Activated CD4-positive, alpha-beta T cell treated with anti-CD3 and anti-CD28 coated beads for 36 hours (primary cell): ENCODE results near the gene MBD6. TPM values are rescaled to one million over a fixed set of nuclear protein-coding genes. Genes with fewer than 3 reads are reported as not detected.
"Not testable (repeated sequence)": the region's sequence is repeated elsewhere in the genome, so short reads cannot be mapped to it uniquely, and the experiment has no call there.

ENCODE experiments used
- ATAC-seq: fragments of 200-7000 bp; cut with Tn5 transposase; one replicate; pipeline ENCODE4 v1.10.0; 2021; ENCODE audit warnings: mild to moderate bottlenecking, moderate library complexity
- CTCF ChIA-PET: fragments of 350-600 bp; sonication (Branson Sonifier 250); formaldehyde crosslinking; loops from one replicate; lab custom pipeline; 2021; ENCODE audit warnings: antibody characterized with exemption; lab: Charles Lee
- POLR2A ChIA-PET: fragments of 350-600 bp; sonication (Branson Sonifier 250); formaldehyde crosslinking; loops from one replicate; lab custom pipeline; 2021; ENCODE audit warnings: antibody characterized with exemption, inconsistent platforms; lab: Charles Lee
- DNase-seq: peaks from one replicate; pipeline ENCODE4 v3.0.0-alpha.2; 2020
- H3K27ac Mint-ChIP-seq: one replicate; pipeline ENCODE4 v1.8.0; 2021; ENCODE audit warnings: mixed read lengths
- H3K27me3 Mint-ChIP-seq: one replicate; pipeline ENCODE4 v1.8.0; 2021; ENCODE audit warnings: mixed read lengths
- H3K36me3 Mint-ChIP-seq: one replicate; pipeline ENCODE4 v1.8.0; 2021; ENCODE audit warnings: low read depth, mixed read lengths
- H3K4me1 Mint-ChIP-seq: one replicate; pipeline ENCODE4 v1.8.0; 2021; ENCODE audit warnings: mixed read lengths
- H3K4me3 Mint-ChIP-seq: one replicate; pipeline ENCODE4 v1.8.0; 2021; ENCODE audit warnings: mild to moderate bottlenecking, moderate library complexity, mixed read lengths
- H3K9me3 Mint-ChIP-seq: one replicate; pipeline ENCODE4 v1.8.0; 2021; ENCODE audit warnings: low read depth, mixed read lengths
- intact Hi-C, 2 experiments: fragments of 100-400 bp; cut with DNase I in 1 of 2; cut with micrococcal nuclease in 1 of 2; formaldehyde crosslinking; loops; one replicate each; pipeline versions ENCODE4 v1.14.2 to v1.15.1; 2022 to 2024; cut with DNase I, micrococcal nuclease
- total RNA-seq, 2 experiments: library from RNA; stranded (reverse); gene quantifications; one replicate each; pipeline ENCODE4 v1.2.3, GENCODE V29; 2021

Gene MBD6
- total RNA-seq, 2 experiments from 2014 or later = 31.3 to 43.6 TPM

DNA sequence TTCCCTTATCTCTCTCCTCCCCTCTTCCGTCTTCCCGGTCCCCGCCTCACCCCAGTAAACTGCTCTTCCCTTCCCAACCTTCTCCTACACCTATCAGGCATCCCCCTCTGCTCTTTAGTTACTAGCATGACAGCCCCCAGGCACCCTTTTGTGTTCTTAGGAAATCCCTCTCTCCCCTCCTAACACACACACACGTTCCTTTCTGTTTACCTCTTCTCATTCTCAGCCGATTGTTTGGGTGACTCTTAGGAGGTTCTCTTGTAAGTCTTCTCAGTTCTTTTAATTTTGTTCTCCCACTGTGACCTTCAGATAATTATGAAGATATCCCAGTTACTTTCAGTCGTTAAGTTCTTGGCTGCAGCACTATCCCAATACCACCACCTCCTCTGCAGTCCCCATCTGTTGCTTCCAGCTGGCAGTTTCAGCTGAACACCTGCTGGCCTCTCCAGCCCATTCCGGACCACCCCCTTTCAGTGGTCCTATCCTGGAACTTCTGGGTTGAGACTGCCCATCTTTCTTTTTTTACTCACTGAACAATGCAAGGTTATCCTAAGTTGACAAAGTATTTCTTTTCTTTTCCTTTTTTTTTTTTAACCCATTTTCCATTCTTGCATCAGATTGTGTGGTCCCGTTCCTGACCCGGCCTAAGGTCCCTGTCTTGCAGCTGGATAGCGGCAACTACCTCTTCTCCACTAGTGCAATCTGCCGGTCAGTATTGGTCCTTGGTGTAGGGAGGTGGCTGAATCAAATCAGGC lies 34.0 kb upstream of the MBD6 start:
- ATAC-seq (no peak), DNase-seq (no peak)
- Mint-ChIP-seq H3K4me3 (peak overlapping the region; percentile 100), H3K27me3 (no peaks in the 10 kb centered on the region), H3K9me3 (no peaks in the 10 kb centered on the region), H3K36me3 (peaks cover 51% of the 10 kb centered on the region), H3K4me1 (peaks cover 27% of the 10 kb centered on the region), H3K27ac (peak overlapping the region; percentile 94)
- ChIA-PET POLR2A (interaction anchor here (1.6 kb wide), 1 partner anchor 26 kb away, joined by 4 read pairs; no protein-coding TSS in a partner anchor), CTCF (interaction anchor here (0.6 to 1.7 kb wide), 4 partner anchors 8 to 1209 kb away, joined by 3 to 4 read pairs (median 3); partner anchors contain the start of gene ARHGAP9)
- intact Hi-C loops = loop anchor here (1.0 to 2.0 kb wide), 5 partner anchors 9 to 59 kb away; partner anchors contain the start of genes DDIT3 (in 2 of the 2), ARHGAP9 (in 1 of the 2), DCTN2 (in 1 of the 2) and GLI1 (in 1 of the 2)

- intact Hi-C loops = loop anchor here in 1 of 2 experiments (2.0 kb wide), 2 partner anchors 14 to 30 kb away; partner anchors contain the start of gene GLI1
- POLR2A ChIA-PET = no interaction called here
- Mint-ChIP-seq H3K4me1 (peaks cover 27% of the 10 kb centered on the region), H3K27ac (peak overlapping the region; percentile 94), H3K4me3 (peak overlapping the region; percentile 100), H3K36me3 (peaks cover 51% of the 10 kb centered on the region), H3K9me3 (no peaks in the 10 kb centered on the region), H3K27me3 (no peaks in the 10 kb centered on the region)
- CTCF ChIA-PET = interaction anchor here (0.7 to 1.7 kb wide), 4 partner anchors 9 to 36 kb away, joined by 3 to 4 read pairs (median 4); partner anchors contain the start of gene ARHGAP9
- DNase-seq (no peak), ATAC-seq (no peak)
Measured at GRCh38 chr12:57489157-57489641, 33.4 kb upstream of the MBD6 start.

DNA sequence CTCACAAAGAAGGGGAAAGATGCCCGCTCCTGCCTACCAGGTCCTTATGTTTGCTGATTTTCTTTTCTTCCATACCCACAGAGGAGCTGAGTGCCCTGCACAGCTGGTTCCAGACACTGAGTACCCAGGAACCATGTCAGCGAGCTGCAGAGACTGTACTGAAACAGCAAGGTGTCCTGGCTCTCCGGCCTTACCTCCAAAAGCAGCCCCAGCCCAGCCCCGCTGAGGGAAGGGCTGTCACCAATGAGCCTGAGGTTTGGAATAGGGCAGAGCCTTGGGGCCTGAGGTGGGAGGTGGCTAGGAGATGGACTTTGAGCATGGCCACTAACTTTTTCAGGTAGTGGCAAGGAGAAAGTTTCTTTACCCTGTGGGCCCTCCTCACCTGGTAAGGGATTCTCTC lies 32.5 kb upstream of the MBD6 start:
- intact Hi-C loops = no loop called here
- ChIA-PET POLR2A (interaction anchor here (0.9 kb wide), 1 partner anchor 28 kb away, joined by 6 read pairs; no protein-coding TSS in a partner anchor), CTCF (interaction anchor here (1.0 to 1.7 kb wide), 3 partner anchors 13 to 57 kb away, joined by 3 to 5 read pairs (median 3); partner anchors contain the start of gene DCTN2)
- ATAC-seq (no peak), DNase-seq (no peak)
- Mint-ChIP-seq H3K4me3 (peak overlapping the region; percentile 100), H3K27me3 (no peaks in the 10 kb centered on the region), H3K9me3 (no peaks in the 10 kb centered on the region), H3K36me3 (peaks cover 53% of the 10 kb centered on the region), H3K4me1 (peaks cover 27% of the 10 kb centered on the region), H3K27ac (no peak overlapping the region)

GRCh38 chr12:57491393-57492280 lies 31.0 kb upstream of the MBD6 start:
- ATAC-seq (peak; percentile 17), DNase-seq (no peak)
- peak overlapping the region; percentile 62 for H3K27ac Mint-ChIP-seq
- CTCF ChIA-PET = interaction anchor here (0.7 to 1.5 kb wide), 4 partner anchors 14 to 20 kb away, joined by 3 to 6 read pairs (median 4); no protein-coding TSS in a partner anchor
- peaks cover 66% of the 10 kb centered on the region for H3K36me3 Mint-ChIP-seq
- POLR2A ChIA-PET = interaction anchor here (0.7 kb wide), 2 partner anchors 21 to 1153 kb away, joined by 3 to 4 read pairs; partner anchors contain the start of gene IL23A
- peaks cover 29% of the 10 kb centered on the region for H3K4me1 Mint-ChIP-seq
- H3K4me3 Mint-ChIP-seq = no peak overlapping the region
- no peaks in the 10 kb centered on the region for H3K9me3 Mint-ChIP-seq
- H3K27me3 Mint-ChIP-seq = no peaks in the 10 kb centered on the region
- intact Hi-C loops = no loop called here

DNA sequence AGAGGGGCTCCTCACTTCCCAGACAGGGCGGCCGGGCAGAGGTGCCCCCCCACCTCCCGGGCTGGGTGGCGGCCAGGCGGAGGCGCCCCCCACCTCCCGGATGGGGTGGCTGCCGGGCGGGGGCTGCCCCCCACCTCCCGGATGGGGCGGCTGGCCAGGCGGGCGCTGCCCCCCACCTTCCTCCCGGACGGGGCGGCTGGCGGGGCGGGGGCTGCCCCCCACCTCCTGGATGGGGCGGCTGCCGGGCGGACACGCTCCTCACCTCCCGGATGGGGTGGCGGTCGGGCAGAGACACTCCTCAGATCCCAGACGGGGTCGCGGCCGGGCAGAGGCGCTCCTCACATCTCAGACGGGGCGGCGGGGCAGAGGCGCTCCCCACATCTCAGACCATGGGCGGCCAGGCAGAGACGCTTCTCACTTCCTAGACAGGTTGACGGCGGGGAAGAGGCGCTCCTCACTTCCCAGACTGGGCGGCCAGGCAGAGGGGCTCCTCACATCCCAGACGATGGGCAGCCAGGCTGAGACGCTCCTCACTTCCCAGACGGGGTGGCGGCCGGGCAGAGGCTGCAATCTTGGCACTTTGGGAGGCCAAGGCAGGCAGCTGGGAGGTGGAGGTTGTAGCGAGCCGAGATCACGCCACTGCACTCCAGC lies 27.4 kb upstream of the MBD6 start:
- ATAC-seq = not testable (repeated sequence)

DNA sequence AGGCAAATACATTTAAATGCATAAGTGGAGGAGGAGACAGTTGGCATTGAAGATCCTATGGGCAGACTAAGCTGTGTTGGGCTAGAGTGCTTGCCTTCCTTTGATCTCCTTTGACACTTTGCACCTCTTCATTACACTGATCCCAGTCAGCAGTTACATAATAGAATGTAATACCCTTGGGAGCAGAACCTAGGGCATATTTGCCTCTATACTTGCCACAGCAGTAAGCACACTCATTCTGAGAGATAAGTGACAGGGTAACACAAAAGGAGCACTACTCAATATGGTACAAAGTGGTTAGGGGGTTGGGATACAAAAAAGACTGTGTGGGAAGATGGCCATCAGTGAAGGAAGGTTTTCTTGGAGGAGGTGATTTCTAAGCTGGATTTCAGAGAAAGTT lies 25.8 kb upstream of the MBD6 start:
- H3K27ac Mint-ChIP-seq = peak overlapping the region; percentile 38
- ATAC-seq = peak; percentile 69

More for the DNA sequence above, 27.4 kb upstream of the MBD6 start:
- CTCF ChIA-PET, DNase-seq, intact Hi-C loops, H3K4me3 Mint-ChIP-seq, H3K27ac Mint-ChIP-seq, H3K27me3 Mint-ChIP-seq, H3K9me3 Mint-ChIP-seq, POLR2A ChIA-PET: not testable (repeated sequence)
- Mint-ChIP-seq H3K4me1 (peaks cover 17% of the 10 kb centered on the region), H3K36me3 (peaks cover 70% of the 10 kb centered on the region)

DNA sequence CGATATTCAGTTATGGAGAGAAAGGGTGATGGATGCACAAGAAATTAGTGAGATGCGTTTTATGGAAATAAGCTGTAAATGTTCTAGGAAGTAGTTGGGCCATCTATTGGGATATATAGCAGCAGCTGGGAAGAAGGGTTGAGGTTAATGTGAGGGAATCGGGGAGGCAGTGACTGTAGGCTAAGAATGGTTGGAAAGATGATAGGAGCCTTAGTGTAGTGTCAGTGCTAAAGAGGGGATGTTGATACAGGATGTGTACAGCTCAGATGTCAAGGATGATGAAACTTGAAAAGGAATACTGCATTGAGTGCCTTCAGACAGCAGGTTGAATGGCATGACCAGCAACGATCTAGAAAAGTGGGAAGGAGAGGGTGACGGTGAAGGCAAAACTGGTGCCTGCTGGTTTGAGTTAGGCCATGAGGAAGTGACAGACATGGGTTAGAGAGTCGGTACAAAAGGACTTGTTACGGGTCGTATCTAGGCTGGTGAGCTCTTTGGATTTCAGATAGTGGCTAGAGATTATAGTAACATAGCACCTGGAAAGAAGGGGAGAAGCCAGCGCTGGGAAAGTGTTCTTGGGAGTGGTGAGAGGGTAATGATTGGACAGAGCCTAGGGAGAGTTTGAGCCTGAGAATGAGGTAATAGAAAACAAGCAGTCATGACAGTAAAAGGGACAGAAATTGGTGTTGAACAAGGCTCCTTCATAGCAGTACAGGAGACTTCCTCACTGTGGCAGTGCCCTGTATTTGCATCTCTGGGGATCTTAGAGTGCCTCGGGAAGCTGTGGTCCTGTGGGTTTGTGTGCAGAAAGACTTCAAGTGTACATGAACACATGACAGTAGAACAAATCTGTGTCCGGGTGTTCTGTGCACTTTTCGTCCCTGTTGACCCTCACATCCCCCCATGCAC lies 25.1 kb upstream of the MBD6 start:
- Mint-ChIP-seq H3K36me3 (peaks cover 71% of the 10 kb centered on the region), H3K4me3 (no peak overlapping the region), H3K4me1 (peaks cover 11% of the 10 kb centered on the region), H3K27me3 (no peaks in the 10 kb centered on the region), H3K27ac (peak overlapping the region; percentile 38), H3K9me3 (peaks cover 2% of the 10 kb centered on the region)
- ATAC-seq (no peak), DNase-seq (no peak)
- ChIA-PET CTCF (interaction anchor here (0.6 to 1.4 kb wide), 2 partner anchors 39 to 781 kb away, joined by 3 to 5 read pairs; partner anchors contain the start of gene GLI1), POLR2A (interaction anchor here (0.7 to 1.3 kb wide), 2 partner anchors 17 to 20 kb away, joined by 4 to 7 read pairs; no protein-coding TSS in a partner anchor)
- intact Hi-C loops = no loop called here

More for the DNA sequence above, 25.8 kb upstream of the MBD6 start:
- H3K27me3 Mint-ChIP-seq = no peaks in the 10 kb centered on the region
- no peak for DNase-seq
- peaks cover 71% of the 10 kb centered on the region for H3K36me3 Mint-ChIP-seq
- ChIA-PET POLR2A (interaction anchor here (0.7 to 1.3 kb wide), 2 partner anchors 17 to 20 kb away, joined by 4 to 7 read pairs; no protein-coding TSS in a partner anchor), CTCF (interaction anchor here (1.4 kb wide), 1 partner anchor 38 kb away, joined by 5 read pairs; the partner anchor contains the start of gene GLI1)
- H3K9me3 Mint-ChIP-seq = peaks cover 2% of the 10 kb centered on the region
- intact Hi-C loops = no loop called here
- H3K4me1 Mint-ChIP-seq = peaks cover 11% of the 10 kb centered on the region
- no peak overlapping the region for H3K4me3 Mint-ChIP-seq

DNA sequence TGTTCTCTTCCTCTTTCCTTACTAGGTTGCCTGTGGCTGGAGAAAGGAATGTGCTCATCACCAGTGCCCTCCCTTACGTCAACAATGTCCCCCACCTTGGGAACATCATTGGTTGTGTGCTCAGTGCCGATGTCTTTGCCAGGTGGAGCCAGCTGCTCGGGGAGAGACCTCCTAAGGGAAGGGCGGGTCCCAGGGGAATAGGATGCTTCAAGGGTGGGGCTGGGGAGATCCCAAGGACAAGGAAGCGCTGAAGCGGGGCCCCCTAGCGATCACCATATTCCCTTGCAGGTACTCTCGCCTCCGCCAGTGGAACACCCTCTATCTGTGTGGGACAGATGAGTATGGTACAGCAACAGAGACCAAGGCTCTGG lies 24.5 kb upstream of the MBD6 start:
- H3K27ac Mint-ChIP-seq = no peak overlapping the region
- peaks cover 72% of the 10 kb centered on the region for H3K36me3 Mint-ChIP-seq

DNA sequence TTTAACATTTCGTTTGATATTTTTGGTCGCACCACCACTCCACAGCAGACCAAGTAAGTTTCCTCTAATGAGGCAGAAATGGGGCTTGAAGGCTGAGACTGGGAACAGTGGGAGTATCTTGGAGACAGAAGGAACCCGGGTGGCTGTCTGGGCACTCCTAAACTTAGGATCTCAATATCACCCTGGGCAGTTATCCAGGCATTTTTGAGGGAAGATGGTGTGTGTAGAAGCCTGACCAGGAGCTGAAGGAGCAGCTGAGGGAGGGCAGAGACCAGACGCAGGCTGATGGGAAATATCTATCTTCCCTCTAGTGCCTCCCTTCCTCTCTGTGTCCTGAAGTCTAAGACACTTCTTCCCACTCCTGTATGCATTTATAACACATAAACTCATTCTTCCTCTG lies 24.1 kb upstream of the MBD6 start:
- intact Hi-C loops = no loop called here
- DNase-seq (no peak), ATAC-seq (no peak)
- H3K9me3 Mint-ChIP-seq = peaks cover 2% of the 10 kb centered on the region
- CTCF ChIA-PET = no interaction called here
- no peak overlapping the region for H3K27ac Mint-ChIP-seq
- POLR2A ChIA-PET = no interaction called here
- H3K36me3 Mint-ChIP-seq = peaks cover 76% of the 10 kb centered on the region
- H3K27me3 Mint-ChIP-seq = no peaks in the 10 kb centered on the region
- H3K4me3 Mint-ChIP-seq = no peak overlapping the region
- H3K4me1 Mint-ChIP-seq = peaks cover 9% of the 10 kb centered on the region

More for the DNA sequence above, 24.5 kb upstream of the MBD6 start:
- peaks cover 2% of the 10 kb centered on the region for H3K9me3 Mint-ChIP-seq
- no peaks in the 10 kb centered on the region for H3K27me3 Mint-ChIP-seq
- DNase-seq (no peak), ATAC-seq (no peak)
- no peak overlapping the region for H3K4me3 Mint-ChIP-seq
- intact Hi-C loops = no loop called here
- ChIA-PET POLR2A (no interaction called here), CTCF (no interaction called here)
- peaks cover 9% of the 10 kb centered on the region for H3K4me1 Mint-ChIP-seq
